Testis (tissue), 3 donors: Measurements from ENCODE around the gene ZNF219. TPM values are rescaled to one million over a fixed set of nuclear protein-coding genes. Genes with fewer than 3 reads are reported as not detected.

Source experiments
- DNase-seq: peaks from one replicate; pipeline ENCODE4 v3.0.0-alpha.2; 2019
- H3K27ac ChIP-seq, 2 donors: fragments of 200-600 bp; sonication (generic); one replicate each; pipeline ENCODE4 v1.5.1; 2019
- H3K27me3 ChIP-seq: fragments of 200-600 bp; sonication (generic); one replicate; pipeline ENCODE4 v1.5.1; 2019
- H3K36me3 ChIP-seq: fragments of 200-600 bp; sonication (generic); one replicate; pipeline ENCODE4 v1.5.1; 2017; ENCODE audit warnings: low read depth; ENCODE audit errors: missing control alignments
- H3K4me1 ChIP-seq: fragments of 200-600 bp; sonication (generic); one replicate; pipeline ENCODE4 v1.5.1; 2019
- H3K4me3 ChIP-seq, 2 donors: fragments of 200-600 bp; sonication (generic); one replicate each; pipeline ENCODE4 v1.5.1; 2017 to 2019
- H3K9me3 ChIP-seq: fragments of 200-600 bp; sonication (generic); one replicate; pipeline ENCODE4 v1.5.1; 2017
- CTCF ChIP-seq, 3 experiments: fragments of 450-650 bp in 2 of 3; fragments of 200-600 bp in 1 of 3; sonication (generic) in 1 of 3; IDR thresholded peaks; one replicate each; pipeline ENCODE4 v1.5.1; 2016 to 2019; ENCODE audit warnings: antibody characterized with exemption in 3 of 3, mild to moderate bottlenecking in 2 of 3, moderate library complexity in 1 of 3
- POLR2A ChIP-seq: fragments of 450-650 bp; IDR thresholded peaks from one replicate; pipeline ENCODE4 v1.6.1; 2017; ENCODE audit warnings: antibody characterized with exemption, mild to moderate bottlenecking, moderate library complexity
- WGBS, 2 donors: methylation state at CpG; one replicate each; pipeline ENCODE4 v1.1.5; 2018; 5-methylcytosine and 5-hydroxymethylcytosine counted together
- intact Hi-C: fragments of 100-400 bp; cut with DNase I; formaldehyde crosslinking; loops from one replicate; pipeline ENCODE4 v1.15.1; 2023; ENCODE audit warnings: low total_unique reads
- polyA plus RNA-seq: library from polyadenylated mRNA; stranded (reverse); fragments of 350-450 nt; fragmentation: Illumina TruSeq; extraction: RNeasy Lipid Tissue Mini Kit (QIAGEN cat#74804); gene quantifications from one replicate; pipeline ENCODE4 v1.2.3, GENCODE V29; 2014; ENCODE audit warnings: low read depth, low replicate concordance; ENCODE audit not compliant: insufficient read depth
- total RNA-seq, 2 donors: library from RNA; depleted of rRNA; stranded (reverse); fragments of >200 nt; gene quantifications; one replicate each; pipeline ENCODE4 v1.2.3, GENCODE V29; 2016

Gene ZNF219
- total and polyA plus RNA-seq, 3 donors from 2014 or later = 17.7 to 64.8 (median 42.8) TPM

- intact Hi-C loops = loop anchor here (10.0 kb wide), 1 partner anchor 76 kb away; no protein-coding TSS in a partner anchor
- H3K27ac ChIP-seq = no peak overlapping the region
- no peak for TF ChIP-seq POLR2A
- TF ChIP-seq CTCF (IDR thresholded peaks at IDR 0.05) = no peak
- WGBS, 2 donors = 69 to 81% methylated on average over 31 to 36 of the region's 45 CpGs
- H3K4me1 ChIP-seq = peaks cover 4% of the 10 kb centered on the region
- H3K27me3 ChIP-seq = no peaks in the 10 kb centered on the region
- no peaks in the 10 kb centered on the region for H3K9me3 ChIP-seq
- no peaks in the 10 kb centered on the region for H3K36me3 ChIP-seq
- H3K4me3 ChIP-seq = peak overlapping the region in 1 of 2 donors; percentile 20
- no peak for DNase-seq
Measured at GRCh38 chr14:21090940-21091663, 7.4 kb downstream of the ZNF219 start.

- intact Hi-C loops = loop anchor here (10.0 kb wide), 1 partner anchor 76 kb away; no protein-coding TSS in a partner anchor
- no peak overlapping the region for H3K27ac ChIP-seq
- peak overlapping the region in 1 of 2 donors; percentile 12 for H3K4me3 ChIP-seq
- WGBS, 2 donors = 55 to 80% methylated on average over 9 to 45 of the region's 45 CpGs
- no peaks in the 10 kb centered on the region for H3K27me3 ChIP-seq
- peaks cover 4% of the 10 kb centered on the region for H3K4me1 ChIP-seq
- no peaks in the 10 kb centered on the region for H3K36me3 ChIP-seq
- DNase-seq = no peak
- H3K9me3 ChIP-seq = no peaks in the 10 kb centered on the region
- TF ChIP-seq POLR2A = no peak
- TF ChIP-seq CTCF (IDR thresholded peaks at IDR 0.05) = peak in 2 of 3 experiments; percentile 43 to 48
Measured at GRCh38 chr14:21090194-21090939, 8.1 kb downstream of the ZNF219 start.

- intact Hi-C loops = loop anchor here (10.0 kb wide), 1 partner anchor 75 kb away; no protein-coding TSS in a partner anchor
- no peaks in the 10 kb centered on the region for H3K27me3 ChIP-seq
- peaks cover 4% of the 10 kb centered on the region for H3K4me1 ChIP-seq
- H3K9me3 ChIP-seq = no peaks in the 10 kb centered on the region
- DNase-seq = no peak
- no peak for TF ChIP-seq CTCF (IDR thresholded peaks at IDR 0.05)
- no peak for TF ChIP-seq POLR2A
- no peak overlapping the region for H3K27ac ChIP-seq
- H3K4me3 ChIP-seq = no peak overlapping the region
- no peaks in the 10 kb centered on the region for H3K36me3 ChIP-seq
- WGBS, 2 donors = 64 to 81% methylated on average over 5 of the region's 5 CpGs
Measured at GRCh38 chr14:21089877-21090193, 8.6 kb downstream of the ZNF219 start.

GRCh38 chr14:21089271-21089670 is 9.2 kb downstream of the ZNF219 start:
- peaks cover 4% of the 10 kb centered on the region for H3K4me1 ChIP-seq
- H3K27me3 ChIP-seq = no peaks in the 10 kb centered on the region
- H3K9me3 ChIP-seq = no peaks in the 10 kb centered on the region
- H3K27ac ChIP-seq = no peak overlapping the region
- WGBS, 2 donors = 73 to 90% methylated on average over 1 of the region's 1 CpG
- H3K4me3 ChIP-seq = no peak overlapping the region
- intact Hi-C loops = no loop called here
- no peak for TF ChIP-seq CTCF (IDR thresholded peaks at IDR 0.05)
- TF ChIP-seq POLR2A = no peak
- H3K36me3 ChIP-seq = no peaks in the 10 kb centered on the region
- DNase-seq = no peak
